Forelimb muscle (tissue), 1 donor: ENCODE results near the gene PPP1R26. TPM values are rescaled to one million over a fixed set of nuclear protein-coding genes. Genes with fewer than 3 reads are reported as not detected.

ENCODE experiments used
- polyA plus RNA-seq: library from polyadenylated mRNA; unstranded; fragments of 120-200 nt; gene quantifications from one replicate; pipeline ENCODE4 v1.2.1, GENCODE V29; 2013; ENCODE audit not compliant: insufficient read length

PPP1R26 gene
- polyA plus RNA-seq, 1 donor: 10.9 TPM

Other genes starting within 250 kb of the PPP1R26 start
- 32.5 TPM for gene MRPS2, start 20.9 kb downstream of the PPP1R26 start, polyA plus RNA-seq
- not detected for gene LCN1, start 41.7 kb downstream of the PPP1R26 start, polyA plus RNA-seq
- not detected for gene OBP2A, start 66.3 kb downstream of the PPP1R26 start, polyA plus RNA-seq
- gene PAEP, start 82.0 kb downstream of the PPP1R26 start, polyA plus RNA-seq: not detected
- gene GLT6D1, start 159.8 kb downstream of the PPP1R26 start, polyA plus RNA-seq: not detected
- not detected for gene LCN9, start 183.5 kb downstream of the PPP1R26 start, polyA plus RNA-seq
- gene SOHLH1, start 219.7 kb downstream of the PPP1R26 start, polyA plus RNA-seq: not detected
- 11.0 TPM for gene KCNT1, start 222.4 kb downstream of the PPP1R26 start, polyA plus RNA-seq